Liver (tissue), 9 donors: Measurements from ENCODE around the gene SRGAP3. TPM values are rescaled to one million over a fixed set of nuclear protein-coding genes. Genes with fewer than 3 reads are reported as not detected.

Experiments used
- DNase-seq: peaks from one replicate; pipeline ENCODE4 v3.0.0-alpha.2; 2017; ENCODE audit warnings: low spot score
- H3K27ac ChIP-seq, 2 donors: one replicate each; pipeline ENCODE4 v1.7.0; 2013; ENCODE audit warnings: inconsistent platforms in 2 of 2, low read length in 2 of 2, control low read depth in 1 of 2, low read depth in 1 of 2, mild to moderate bottlenecking in 1 of 2
- H3K27me3 ChIP-seq, 4 donors: one replicate each; pipeline versions ENCODE4 v1.6.1 to v1.7.0; 2013; ENCODE audit warnings: low read length in 3 of 4, inconsistent platforms in 1 of 4, mild to moderate bottlenecking in 1 of 4, moderate library complexity in 1 of 4; ENCODE audit not compliant: control insufficient read depth in 4 of 4, insufficient read depth in 4 of 4
- H3K36me3 ChIP-seq, 4 donors: one replicate each; pipeline versions ENCODE4 v1.6.1 to v1.7.0; 2013; ENCODE audit warnings: low read length in 3 of 4, mild to moderate bottlenecking in 3 of 4, low read depth in 1 of 4, moderate library complexity in 1 of 4; ENCODE audit not compliant: control insufficient read depth in 4 of 4, insufficient read depth in 3 of 4
- H3K4me1 ChIP-seq, 4 donors: one replicate each; pipeline versions ENCODE4 v1.6.1 to v1.7.0; 2013; ENCODE audit warnings: low read length in 3 of 4, mild to moderate bottlenecking in 3 of 4, moderate library complexity in 1 of 4; ENCODE audit not compliant: control insufficient read depth in 4 of 4, insufficient read depth in 4 of 4
- H3K4me3 ChIP-seq, 3 donors: one replicate each; pipeline versions ENCODE4 v1.6.1 to v1.7.0; 2013; ENCODE audit warnings: low read length in 3 of 3, control low read depth in 1 of 3, low read depth in 1 of 3, mild to moderate bottlenecking in 1 of 3
- H3K9ac ChIP-seq, 2 donors: one replicate each; pipeline ENCODE4 v1.7.0; 2013; ENCODE audit warnings: low read length in 2 of 2, mild to moderate bottlenecking in 2 of 2, moderate library complexity in 2 of 2, control low read depth in 1 of 2, low read depth in 1 of 2
- H3K9me3 ChIP-seq, 4 donors: one replicate each; pipeline versions ENCODE4 v1.6.1 to v1.7.0; 2013; ENCODE audit warnings: low read length in 3 of 4; ENCODE audit not compliant: control insufficient read depth in 4 of 4
- ATF3 ChIP-seq: IDR thresholded peaks from 2 replicates; pipeline ENCODE4 v1.6.1; 2016; ENCODE audit warnings: antibody characterized with exemption
- EGR1 ChIP-seq, 2 donors: IDR thresholded peaks; 2 replicates each; pipeline ENCODE4 v1.6.1; 2016 to 2018; ENCODE audit warnings: antibody characterized with exemption in 2 of 2, low read depth in 2 of 2
- FOXA1 ChIP-seq: IDR thresholded peaks from 2 replicates; pipeline ENCODE4 v1.6.1; 2016; ENCODE audit warnings: antibody characterized with exemption
- FOXA2 ChIP-seq: IDR thresholded peaks from 2 replicates; pipeline ENCODE4 v1.6.1; 2016; ENCODE audit warnings: antibody characterized with exemption
- GABPA ChIP-seq, 2 donors: IDR thresholded peaks in 1 of 2; conservative IDR thresholded peaks in 1 of 2; 2 replicates each; pipeline ENCODE4 v1.6.1; 2016; ENCODE audit warnings: antibody characterized with exemption in 2 of 2, mild to moderate bottlenecking in 1 of 2, moderate library complexity in 1 of 2
- HNF4A ChIP-seq, 2 donors: conservative IDR thresholded peaks; 2 replicates each; pipeline ENCODE4 v1.6.1; 2016; ENCODE audit warnings: antibody characterized with exemption in 2 of 2, mild to moderate bottlenecking in 2 of 2
- HNF4G ChIP-seq: IDR thresholded peaks from 2 replicates; pipeline ENCODE4 v1.6.1; 2016; ENCODE audit warnings: antibody characterized with exemption
- JUND ChIP-seq, 2 donors: IDR thresholded peaks; 2 replicates each; pipeline ENCODE4 v1.6.1; 2016; ENCODE audit warnings: antibody characterized with exemption in 2 of 2
- MAX ChIP-seq: IDR thresholded peaks from 2 replicates; pipeline ENCODE4 v1.6.1; 2016; ENCODE audit warnings: antibody characterized with exemption
- NR2F2 ChIP-seq: IDR thresholded peaks from 2 replicates; pipeline ENCODE4 v1.6.1; 2016; ENCODE audit warnings: antibody characterized with exemption
- RAD21 ChIP-seq, 2 donors: IDR thresholded peaks; 2 replicates each; pipeline ENCODE4 v1.6.1; 2016; ENCODE audit warnings: antibody characterized with exemption in 2 of 2, mild to moderate bottlenecking in 2 of 2
- RXRA ChIP-seq, 2 donors: IDR thresholded peaks; 2 replicates each; pipeline ENCODE4 v1.6.1; 2017 to 2018; ENCODE audit warnings: antibody characterized with exemption in 2 of 2, mild to moderate bottlenecking in 1 of 2
- SP1 ChIP-seq: IDR thresholded peaks from 2 replicates; pipeline ENCODE4 v1.6.1; 2018; ENCODE audit warnings: antibody characterized with exemption, mild to moderate bottlenecking
- TAF1 ChIP-seq: conservative IDR thresholded peaks from 2 replicates; pipeline ENCODE4 v1.6.1; 2016; ENCODE audit warnings: antibody characterized with exemption, mild to moderate bottlenecking
- YY1 ChIP-seq: IDR thresholded peaks from 2 replicates; pipeline ENCODE4 v1.6.1; 2016; ENCODE audit warnings: antibody characterized with exemption, mild to moderate bottlenecking
- ZBTB33 ChIP-seq: IDR thresholded peaks from 2 replicates; pipeline ENCODE4 v1.6.1; 2016; ENCODE audit warnings: antibody characterized with exemption
- WGBS: extraction: QIAGEN DNeasy Blood & Tissue Kit; methylation state at CpG from one replicate; pipeline ENCODE4 v1.1.7; 2013; 5-methylcytosine and 5-hydroxymethylcytosine counted together
- polyA plus RNA-seq, 2 donors: library from polyadenylated mRNA; stranded (reverse) in 1 of 2; unstranded in 1 of 2; fragments of 200-250 nt in 1 of 2; fragments of >200 nt in 1 of 2; fragmentation: Nextera tagmentation in 1 of 2; extraction: Ambion mirVana in 1 of 2; gene quantifications; one replicate each; pipeline versions ENCODE4 v1.2.1 to v1.2.3, GENCODE V29; 2013 to 2015
- total RNA-seq, 2 donors: library from RNA; depleted of rRNA; stranded (reverse); fragments of >200 nt; gene quantifications; one replicate each; pipeline ENCODE4 v1.2.3, GENCODE V29; 2014
- TF ChIP-seq, protein P1 (sequence below): IDR thresholded peaks from 2 replicates; pipeline ENCODE4 v1.6.1; 2016; ENCODE audit warnings: antibody characterized with exemption, mild to moderate bottlenecking
- TF ChIP-seq, protein P2 (sequence below): fragments of 150-350 bp; IDR thresholded peaks from 2 replicates; pipeline ENCODE4 v1.5.1; 2017; ENCODE audit warnings: improper control_type of control experiment, low read depth, low read length; ENCODE audit not compliant: missing input control
- donor health status: healthy.
- donor health status: healthy.
- donor health status: healthy.
- donor health status: healthy.
- donor health status: healthy.

SRGAP3 gene
- total and polyA plus RNA-seq, 4 donors, result 0.61 to 4.2 (median 1.6) TPM

DNA sequence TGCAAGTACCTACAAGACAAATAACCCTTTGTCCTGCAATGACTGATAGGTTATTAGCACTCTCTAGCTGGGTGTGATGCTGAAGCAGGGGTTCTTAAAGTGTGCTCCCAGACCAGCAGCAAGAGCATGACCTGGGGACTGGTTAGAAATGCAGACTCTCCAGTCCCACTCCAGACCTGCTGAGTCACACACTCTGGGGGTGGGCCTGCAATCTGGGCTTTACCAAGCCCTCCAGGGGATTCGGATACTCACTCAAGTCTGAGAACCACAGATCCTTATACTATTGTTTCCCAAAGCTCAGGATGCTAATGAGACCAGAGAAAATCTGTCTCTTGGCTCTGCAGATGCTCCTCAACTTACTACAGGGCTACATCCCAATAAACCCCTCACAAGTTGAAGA lies 144.0 kb downstream of the SRGAP3 start:
- no peak overlapping the region for H3K27ac ChIP-seq
- DNase-seq, result no peak
- TF ChIP-seq MAX, result no peak
- TF ChIP-seq EGR1 (IDR thresholded peaks at IDR 0.05; ENCODE audit: low read depth in 2 of 2), result no peak
- TF ChIP-seq, protein P1, sequence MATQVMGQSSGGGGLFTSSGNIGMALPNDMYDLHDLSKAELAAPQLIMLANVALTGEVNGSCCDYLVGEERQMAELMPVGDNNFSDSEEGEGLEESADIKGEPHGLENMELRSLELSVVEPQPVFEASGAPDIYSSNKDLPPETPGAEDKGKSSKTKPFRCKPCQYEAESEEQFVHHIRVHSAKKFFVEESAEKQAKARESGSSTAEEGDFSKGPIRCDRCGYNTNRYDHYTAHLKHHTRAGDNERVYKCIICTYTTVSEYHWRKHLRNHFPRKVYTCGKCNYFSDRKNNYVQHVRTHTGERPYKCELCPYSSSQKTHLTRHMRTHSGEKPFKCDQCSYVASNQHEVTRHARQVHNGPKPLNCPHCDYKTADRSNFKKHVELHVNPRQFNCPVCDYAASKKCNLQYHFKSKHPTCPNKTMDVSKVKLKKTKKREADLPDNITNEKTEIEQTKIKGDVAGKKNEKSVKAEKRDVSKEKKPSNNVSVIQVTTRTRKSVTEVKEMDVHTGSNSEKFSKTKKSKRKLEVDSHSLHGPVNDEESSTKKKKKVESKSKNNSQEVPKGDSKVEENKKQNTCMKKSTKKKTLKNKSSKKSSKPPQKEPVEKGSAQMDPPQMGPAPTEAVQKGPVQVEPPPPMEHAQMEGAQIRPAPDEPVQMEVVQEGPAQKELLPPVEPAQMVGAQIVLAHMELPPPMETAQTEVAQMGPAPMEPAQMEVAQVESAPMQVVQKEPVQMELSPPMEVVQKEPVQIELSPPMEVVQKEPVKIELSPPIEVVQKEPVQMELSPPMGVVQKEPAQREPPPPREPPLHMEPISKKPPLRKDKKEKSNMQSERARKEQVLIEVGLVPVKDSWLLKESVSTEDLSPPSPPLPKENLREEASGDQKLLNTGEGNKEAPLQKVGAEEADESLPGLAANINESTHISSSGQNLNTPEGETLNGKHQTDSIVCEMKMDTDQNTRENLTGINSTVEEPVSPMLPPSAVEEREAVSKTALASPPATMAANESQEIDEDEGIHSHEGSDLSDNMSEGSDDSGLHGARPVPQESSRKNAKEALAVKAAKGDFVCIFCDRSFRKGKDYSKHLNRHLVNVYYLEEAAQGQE, result no peak
- no peak for TF ChIP-seq GABPA (IDR thresholded peaks at IDR 0.05 in 1 of 2, conservative IDR thresholded peaks at IDR 0.05 in 1 of 2)
- no peak for TF ChIP-seq FOXA2
- no peak for TF ChIP-seq YY1
- TF ChIP-seq JUND (IDR thresholded peaks at IDR 0.05), result no peak
- TF ChIP-seq FOXA1, result no peak
- no peak for TF ChIP-seq RAD21 (IDR thresholded peaks at IDR 0.05)
- TF ChIP-seq HNF4G, result no peak
- no peak for TF ChIP-seq SP1
- no peak for TF ChIP-seq RXRA (IDR thresholded peaks at IDR 0.05)
- no peak for TF ChIP-seq HNF4A (conservative IDR thresholded peaks at IDR 0.05)
- no peak for TF ChIP-seq TAF1
- TF ChIP-seq ZBTB33, result no peak
- TF ChIP-seq, protein P2, sequence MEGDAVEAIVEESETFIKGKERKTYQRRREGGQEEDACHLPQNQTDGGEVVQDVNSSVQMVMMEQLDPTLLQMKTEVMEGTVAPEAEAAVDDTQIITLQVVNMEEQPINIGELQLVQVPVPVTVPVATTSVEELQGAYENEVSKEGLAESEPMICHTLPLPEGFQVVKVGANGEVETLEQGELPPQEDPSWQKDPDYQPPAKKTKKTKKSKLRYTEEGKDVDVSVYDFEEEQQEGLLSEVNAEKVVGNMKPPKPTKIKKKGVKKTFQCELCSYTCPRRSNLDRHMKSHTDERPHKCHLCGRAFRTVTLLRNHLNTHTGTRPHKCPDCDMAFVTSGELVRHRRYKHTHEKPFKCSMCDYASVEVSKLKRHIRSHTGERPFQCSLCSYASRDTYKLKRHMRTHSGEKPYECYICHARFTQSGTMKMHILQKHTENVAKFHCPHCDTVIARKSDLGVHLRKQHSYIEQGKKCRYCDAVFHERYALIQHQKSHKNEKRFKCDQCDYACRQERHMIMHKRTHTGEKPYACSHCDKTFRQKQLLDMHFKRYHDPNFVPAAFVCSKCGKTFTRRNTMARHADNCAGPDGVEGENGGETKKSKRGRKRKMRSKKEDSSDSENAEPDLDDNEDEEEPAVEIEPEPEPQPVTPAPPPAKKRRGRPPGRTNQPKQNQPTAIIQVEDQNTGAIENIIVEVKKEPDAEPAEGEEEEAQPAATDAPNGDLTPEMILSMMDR, result no peak
- no peak for TF ChIP-seq NR2F2
- TF ChIP-seq ATF3, result no peak
- H3K36me3 ChIP-seq, result no peaks in the 10 kb centered on the region
- no peaks in the 10 kb centered on the region for H3K4me1 ChIP-seq
- no peak overlapping the region for H3K4me3 ChIP-seq
- no peaks in the 10 kb centered on the region for H3K27me3 ChIP-seq
- WGBS, result 85% methylated on average over 1 of the region's 1 CpG
- H3K9me3 ChIP-seq, result no peaks in the 10 kb centered on the region
- no peak overlapping the region for H3K9ac ChIP-seq
